NOMO-1 treated with DMSO at 0.1 percent for 48 hours (cell line): Measurements from ENCODE around the gene CTSO.
"Not testable (repeated sequence)": the region's sequence is repeated elsewhere in the genome, so short reads cannot be mapped to it uniquely, and the experiment has no call there.

Experiments used
- DNase-seq: peaks from one replicate; lab custom pipeline; 2025; ENCODE audit not compliant: unreplicated experiment; lab: John Stamatoyannopoulos, UW

The CTSO gene

GRCh38 chr4:155908187-155909139, 45.2 kb downstream of the CTSO start:
- peak; percentile 11 for DNase-seq

- DNase-seq = no peak
Observed at GRCh38 chr4:155907556-155907955, 46.1 kb downstream of the CTSO start.

DNA sequence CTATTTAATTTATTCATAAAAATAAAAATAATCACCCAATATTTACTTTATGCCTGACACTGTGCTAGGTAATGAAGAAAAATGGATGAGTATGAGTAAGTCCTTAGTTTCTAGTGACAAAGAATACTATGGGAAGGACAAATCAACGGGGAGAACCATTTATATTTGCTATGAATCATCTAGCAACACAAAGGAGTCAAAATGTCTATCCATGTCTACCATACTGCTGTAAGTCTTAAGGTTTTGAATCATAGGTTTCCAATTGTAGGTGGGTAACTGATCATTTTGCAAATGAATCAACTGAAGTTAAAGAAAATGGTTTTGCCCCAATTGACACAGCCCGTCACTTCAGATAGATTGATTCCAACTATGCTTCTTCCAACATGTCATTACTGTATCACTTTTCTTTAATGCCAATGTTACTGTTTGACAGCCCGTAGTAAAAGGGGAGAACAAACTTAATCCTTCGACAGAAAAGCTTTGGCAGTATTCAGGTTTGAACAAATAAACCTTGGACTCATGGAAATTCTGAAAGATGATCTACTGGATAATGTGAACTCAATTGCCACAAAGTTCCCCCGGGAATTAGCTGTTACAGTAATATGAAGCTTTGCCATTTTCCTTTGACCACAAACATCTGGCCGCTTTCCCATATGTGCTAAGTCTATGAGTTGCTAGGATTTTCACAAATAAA, 47.0 kb downstream of the CTSO start:
- DNase-seq = no peak

DNA sequence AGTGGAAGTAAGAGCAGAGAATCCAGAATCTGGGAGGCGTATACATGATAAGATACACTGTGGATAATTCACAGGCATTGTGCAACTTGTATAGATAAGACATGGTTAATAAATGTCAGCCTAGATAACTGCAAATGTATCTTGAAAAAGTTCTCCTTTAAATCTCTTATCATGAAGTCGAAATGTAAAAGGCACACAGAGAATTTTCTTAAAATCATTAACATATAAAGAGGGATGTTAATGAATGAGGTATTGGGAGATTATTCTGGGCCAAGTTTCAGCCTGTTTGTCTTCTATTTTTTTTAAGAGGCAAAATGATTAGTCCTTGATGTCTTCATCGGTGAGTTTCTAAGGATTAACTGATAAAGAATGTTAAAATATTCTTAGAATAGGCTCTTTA, 49.3 kb downstream of the CTSO start:
- no peak for DNase-seq

- no peak for DNase-seq
Observed at GRCh38 chr4:155903453-155903852, 50.2 kb downstream of the CTSO start, which contains the start of gene TDO2. Gene TDO2 (plus strand): TSS chr4:155903696. CDS start chr4:155903759, 63 bp downstream.

DNA sequence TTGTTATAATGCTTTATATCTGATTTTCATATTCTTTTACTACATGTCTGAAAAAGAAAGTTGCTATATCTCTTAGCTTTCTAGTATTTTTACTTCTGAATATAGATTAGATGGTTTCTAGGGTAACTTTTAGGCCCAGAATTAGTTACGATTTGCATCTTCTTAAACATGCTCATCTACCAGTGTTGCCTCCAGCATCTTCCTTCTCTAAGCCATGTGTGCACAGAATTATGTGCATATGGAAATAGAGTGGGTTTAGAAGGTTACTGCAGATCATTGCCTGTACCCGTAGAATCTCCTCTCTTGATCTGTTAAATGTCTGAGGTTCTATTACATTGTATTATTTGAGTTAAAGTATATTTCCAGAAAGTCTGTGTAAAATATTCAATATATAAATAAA, 52.7 kb downstream of the CTSO start:
- no peak for DNase-seq

GRCh38 chr4:155900381-155900780, 53.3 kb downstream of the CTSO start:
- DNase-seq = no peak

- DNase-seq = no peak
Observed at GRCh38 chr4:155899891-155900290, 53.8 kb downstream of the CTSO start.

GRCh38 chr4:155898371-155898770, 55.3 kb downstream of the CTSO start:
- DNase-seq = not testable (repeated sequence)

DNA sequence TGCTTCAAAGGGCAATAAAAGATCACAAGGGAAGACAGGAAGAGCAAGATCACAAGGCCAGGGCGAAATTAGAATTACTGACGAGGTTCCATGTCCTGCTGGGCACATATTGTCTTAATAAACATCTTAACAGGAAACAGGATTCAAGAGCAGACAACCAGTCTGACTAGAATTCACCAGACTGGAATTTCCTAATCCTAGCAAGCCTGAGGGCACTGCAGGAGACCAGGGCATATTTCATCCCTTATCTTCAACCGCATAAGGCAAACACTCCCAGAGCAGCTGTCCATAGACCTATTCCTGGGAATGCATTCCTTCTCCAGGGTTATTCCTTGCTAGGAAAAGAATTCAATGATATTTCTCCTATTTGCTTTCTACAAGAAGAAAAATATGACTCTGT, 62.6 kb downstream of the CTSO start:
- DNase-seq = no peak

DNA sequence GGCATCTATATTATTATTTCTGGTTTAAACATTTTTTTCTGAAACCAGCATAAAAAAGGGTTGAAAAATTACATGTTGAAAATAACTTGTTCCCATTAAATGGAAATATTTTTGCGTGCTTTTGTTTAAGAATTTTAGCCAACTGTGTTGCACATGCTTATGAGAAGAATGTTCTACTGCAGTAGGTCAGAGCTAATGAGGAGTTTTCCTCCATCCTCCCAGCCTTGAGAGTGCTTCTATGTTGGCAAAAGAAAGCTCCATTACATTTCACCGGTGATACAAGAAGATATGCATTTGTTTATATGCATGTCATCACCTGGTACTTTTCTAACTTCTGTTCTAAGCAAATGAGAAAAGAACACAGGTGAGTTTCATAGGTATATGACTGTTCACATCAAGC, 63.7 kb downstream of the CTSO start:
- DNase-seq = no peak

DNA sequence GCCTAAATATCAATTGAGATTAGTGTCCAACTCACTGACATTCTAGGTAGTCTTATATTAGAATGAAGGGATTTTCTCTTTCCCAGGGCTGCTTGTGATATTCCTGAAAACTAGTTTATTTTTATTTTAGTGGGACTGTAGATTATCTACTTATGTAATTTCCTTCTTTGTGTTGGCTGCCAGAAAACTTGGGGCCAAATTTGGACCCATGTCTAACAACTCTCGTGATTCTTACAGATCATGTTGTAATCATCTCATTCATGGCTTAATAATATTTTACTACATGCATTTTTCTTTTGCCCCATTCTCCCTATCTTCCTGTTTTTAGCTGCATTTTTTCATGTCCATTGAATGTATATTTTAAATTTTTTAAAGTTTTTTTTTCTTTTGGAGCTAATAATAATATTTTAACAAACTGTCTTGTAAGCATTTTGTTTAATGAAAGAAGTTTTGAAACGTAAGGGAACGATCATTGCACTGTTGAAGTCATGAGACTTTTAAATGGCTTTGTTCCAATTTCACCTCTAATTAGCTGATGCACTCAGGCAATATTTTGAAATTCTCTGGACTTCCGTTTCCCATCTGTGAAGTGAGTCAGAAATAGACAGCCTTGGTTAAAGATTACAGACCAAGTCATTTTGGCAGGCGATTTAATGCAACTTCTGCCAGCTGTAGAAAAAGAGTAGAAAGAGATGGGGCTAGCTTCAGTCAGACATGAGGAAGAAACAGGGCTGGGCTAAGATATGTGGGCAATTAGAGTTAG, 64.5 kb downstream of the CTSO start:
- peak; percentile 98 for DNase-seq

DNA sequence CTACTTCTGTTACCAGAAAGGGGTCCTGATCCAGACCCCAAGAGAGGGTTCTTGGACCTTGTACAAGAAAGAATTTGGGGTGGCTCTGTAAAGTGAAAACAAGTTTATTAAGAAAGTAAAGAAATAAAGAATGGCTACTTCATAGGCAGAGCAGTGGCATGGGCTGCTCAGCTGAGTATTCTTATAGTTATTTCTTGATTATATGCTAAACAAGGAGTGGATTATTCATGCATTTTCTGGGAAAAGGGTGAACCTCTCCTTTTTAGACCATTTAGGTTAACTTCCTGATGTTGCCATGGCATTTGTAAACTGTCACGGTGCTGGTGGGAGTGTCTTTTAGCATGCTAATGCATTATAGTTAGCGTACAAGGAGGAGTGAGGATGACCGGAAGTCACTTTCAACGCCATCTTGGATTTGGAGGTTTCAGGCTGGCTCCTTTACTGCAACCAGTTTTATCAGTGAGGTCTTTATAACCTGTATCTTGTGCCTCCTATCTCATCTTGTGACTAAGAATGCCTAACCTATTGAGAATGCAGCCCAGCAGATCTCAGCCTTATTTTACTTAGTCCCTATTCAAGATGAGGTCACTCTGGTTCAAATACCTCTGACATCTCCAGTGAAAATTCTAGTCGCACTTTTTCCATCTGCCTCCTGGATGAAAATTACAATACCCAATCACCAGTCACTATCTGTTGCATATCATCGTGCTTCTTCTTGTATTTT, 65.7 kb downstream of the CTSO start:
- no peak for DNase-seq

- no peak for DNase-seq
Observed at GRCh38 chr4:155887045-155887444, 66.6 kb downstream of the CTSO start.

DNA sequence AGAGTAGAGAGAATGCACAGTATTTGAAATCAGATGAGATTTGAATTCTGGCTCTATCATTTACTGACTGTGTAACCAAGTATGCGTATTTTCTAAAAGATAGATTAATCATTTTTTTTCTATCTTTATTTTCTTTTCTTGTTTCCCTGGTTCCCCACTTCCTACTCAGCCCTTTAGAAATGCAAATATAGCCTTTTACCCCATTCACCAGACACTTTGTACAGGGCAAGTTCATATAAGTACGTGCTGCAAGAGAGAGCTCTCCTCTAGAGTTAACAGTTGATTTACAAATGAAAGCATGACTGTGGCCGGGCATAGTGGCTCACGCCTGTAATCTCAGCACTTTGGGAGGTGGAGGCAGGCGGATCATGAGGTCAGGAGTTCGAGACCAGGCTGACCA, 68.0 kb downstream of the CTSO start:
- no peak for DNase-seq

DNA sequence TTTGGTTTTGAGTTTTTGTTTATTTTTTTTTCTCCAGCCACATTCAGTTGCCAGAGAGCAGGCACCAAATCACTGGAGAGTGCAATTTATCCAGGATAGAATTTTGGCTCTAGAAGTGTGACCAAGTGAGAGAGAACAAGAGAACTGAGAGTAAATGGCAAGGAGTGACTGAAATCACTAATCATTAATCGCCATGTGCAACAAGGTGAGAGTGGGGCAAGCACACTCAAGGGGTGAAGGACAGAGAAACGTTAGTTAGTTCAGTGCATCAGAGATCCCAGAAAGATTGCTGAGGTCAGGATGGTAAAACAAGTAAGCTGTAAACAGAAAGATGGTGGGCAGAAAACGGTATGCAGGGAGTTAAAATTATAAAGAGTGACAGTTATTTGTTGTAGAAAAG, 69.8 kb downstream of the CTSO start:
- no peak for DNase-seq

DNA sequence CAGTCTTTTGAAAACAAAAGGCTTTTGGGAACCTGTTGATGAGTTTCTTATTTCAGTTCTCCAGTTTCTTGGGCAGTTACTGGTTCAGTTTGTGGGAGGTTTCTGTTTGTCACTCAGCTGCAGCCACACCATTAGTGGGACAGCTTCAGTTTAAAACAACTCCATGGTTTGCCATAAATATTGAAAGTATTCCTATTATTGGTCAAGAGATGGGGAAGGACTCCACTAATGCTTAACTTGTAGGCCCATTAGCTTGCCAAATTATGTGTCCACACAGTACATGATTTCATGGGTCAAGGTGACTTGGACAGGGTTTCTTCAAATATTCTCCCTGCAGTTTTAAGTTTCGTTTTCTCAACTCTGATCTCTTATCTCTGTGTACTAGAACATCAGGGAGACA, 72.1 kb downstream of the CTSO start:
- DNase-seq = no peak

- no peak for DNase-seq
Observed at GRCh38 chr4:155879767-155880166, 73.9 kb downstream of the CTSO start.

- no peak for DNase-seq
Observed at GRCh38 chr4:155878611-155879010, 75.1 kb downstream of the CTSO start.

GRCh38 chr4:155877971-155878370, 75.7 kb downstream of the CTSO start:
- DNase-seq = no peak

- DNase-seq = no peak
Observed at GRCh38 chr4:155875878-155876277, 77.8 kb downstream of the CTSO start.
